Liver (tissue), 9 donors: ENCODE data around the gene ZSCAN31. TPM values are rescaled to one million over a fixed set of nuclear protein-coding genes. Genes with fewer than 3 reads are reported as not detected.
A peak's percentile ranks its signal among the peaks of the same experiment; 100 is the strongest.

Experiments used
- DNase-seq: peaks from one replicate; pipeline ENCODE4 v3.0.0-alpha.2; 2017; ENCODE audit warnings: low spot score
- H3K27ac ChIP-seq, 2 donors: one replicate each; pipeline ENCODE4 v1.7.0; 2013; ENCODE audit warnings: inconsistent platforms in 2 of 2, low read length in 2 of 2, control low read depth in 1 of 2, low read depth in 1 of 2, mild to moderate bottlenecking in 1 of 2
- H3K27me3 ChIP-seq, 4 donors: one replicate each; pipeline versions ENCODE4 v1.6.1 to v1.7.0; 2013; ENCODE audit warnings: low read length in 3 of 4, inconsistent platforms in 1 of 4, mild to moderate bottlenecking in 1 of 4, moderate library complexity in 1 of 4; ENCODE audit not compliant: control insufficient read depth in 4 of 4, insufficient read depth in 4 of 4
- H3K36me3 ChIP-seq, 4 donors: one replicate each; pipeline versions ENCODE4 v1.6.1 to v1.7.0; 2013; ENCODE audit warnings: low read length in 3 of 4, mild to moderate bottlenecking in 3 of 4, low read depth in 1 of 4, moderate library complexity in 1 of 4; ENCODE audit not compliant: control insufficient read depth in 4 of 4, insufficient read depth in 3 of 4
- H3K4me1 ChIP-seq, 4 donors: one replicate each; pipeline versions ENCODE4 v1.6.1 to v1.7.0; 2013; ENCODE audit warnings: low read length in 3 of 4, mild to moderate bottlenecking in 3 of 4, moderate library complexity in 1 of 4; ENCODE audit not compliant: control insufficient read depth in 4 of 4, insufficient read depth in 4 of 4
- H3K4me3 ChIP-seq, 3 donors: one replicate each; pipeline versions ENCODE4 v1.6.1 to v1.7.0; 2013; ENCODE audit warnings: low read length in 3 of 3, control low read depth in 1 of 3, low read depth in 1 of 3, mild to moderate bottlenecking in 1 of 3
- H3K9ac ChIP-seq, 2 donors: one replicate each; pipeline ENCODE4 v1.7.0; 2013; ENCODE audit warnings: low read length in 2 of 2, mild to moderate bottlenecking in 2 of 2, moderate library complexity in 2 of 2, control low read depth in 1 of 2, low read depth in 1 of 2
- H3K9me3 ChIP-seq, 4 donors: one replicate each; pipeline versions ENCODE4 v1.6.1 to v1.7.0; 2013; ENCODE audit warnings: low read length in 3 of 4; ENCODE audit not compliant: control insufficient read depth in 4 of 4
- EGR1 ChIP-seq, 2 donors: IDR thresholded peaks; 2 replicates each; pipeline ENCODE4 v1.6.1; 2016 to 2018; ENCODE audit warnings: antibody characterized with exemption in 2 of 2, low read depth in 2 of 2
- FOXA1 ChIP-seq: IDR thresholded peaks from 2 replicates; pipeline ENCODE4 v1.6.1; 2016; ENCODE audit warnings: antibody characterized with exemption
- FOXA2 ChIP-seq: IDR thresholded peaks from 2 replicates; pipeline ENCODE4 v1.6.1; 2016; ENCODE audit warnings: antibody characterized with exemption
- GABPA ChIP-seq, 2 donors: IDR thresholded peaks in 1 of 2; conservative IDR thresholded peaks in 1 of 2; 2 replicates each; pipeline ENCODE4 v1.6.1; 2016; ENCODE audit warnings: antibody characterized with exemption in 2 of 2, mild to moderate bottlenecking in 1 of 2, moderate library complexity in 1 of 2
- HNF4A ChIP-seq, 2 donors: conservative IDR thresholded peaks; 2 replicates each; pipeline ENCODE4 v1.6.1; 2016; ENCODE audit warnings: antibody characterized with exemption in 2 of 2, mild to moderate bottlenecking in 2 of 2
- HNF4G ChIP-seq: IDR thresholded peaks from 2 replicates; pipeline ENCODE4 v1.6.1; 2016; ENCODE audit warnings: antibody characterized with exemption
- JUND ChIP-seq, 2 donors: IDR thresholded peaks; 2 replicates each; pipeline ENCODE4 v1.6.1; 2016; ENCODE audit warnings: antibody characterized with exemption in 2 of 2
- NR2F2 ChIP-seq: IDR thresholded peaks from 2 replicates; pipeline ENCODE4 v1.6.1; 2016; ENCODE audit warnings: antibody characterized with exemption
- RAD21 ChIP-seq, 2 donors: IDR thresholded peaks; 2 replicates each; pipeline ENCODE4 v1.6.1; 2016; ENCODE audit warnings: antibody characterized with exemption in 2 of 2, mild to moderate bottlenecking in 2 of 2
- REST ChIP-seq: IDR thresholded peaks from 2 replicates; pipeline ENCODE4 v1.6.1; 2016; ENCODE audit warnings: antibody characterized with exemption, mild to moderate bottlenecking
- RXRA ChIP-seq, 2 donors: IDR thresholded peaks; 2 replicates each; pipeline ENCODE4 v1.6.1; 2017 to 2018; ENCODE audit warnings: antibody characterized with exemption in 2 of 2, mild to moderate bottlenecking in 1 of 2
- SP1 ChIP-seq: IDR thresholded peaks from 2 replicates; pipeline ENCODE4 v1.6.1; 2018; ENCODE audit warnings: antibody characterized with exemption, mild to moderate bottlenecking
- TAF1 ChIP-seq: conservative IDR thresholded peaks from 2 replicates; pipeline ENCODE4 v1.6.1; 2016; ENCODE audit warnings: antibody characterized with exemption, mild to moderate bottlenecking
- WGBS: extraction: QIAGEN DNeasy Blood & Tissue Kit; methylation state at CpG from one replicate; pipeline ENCODE4 v1.1.7; 2013; 5-methylcytosine and 5-hydroxymethylcytosine counted together
- polyA plus RNA-seq, 2 donors: library from polyadenylated mRNA; stranded (reverse) in 1 of 2; unstranded in 1 of 2; fragments of 200-250 nt in 1 of 2; fragments of >200 nt in 1 of 2; fragmentation: Nextera tagmentation in 1 of 2; extraction: Ambion mirVana in 1 of 2; gene quantifications; one replicate each; pipeline versions ENCODE4 v1.2.1 to v1.2.3, GENCODE V29; 2013 to 2015
- total RNA-seq, 2 donors: library from RNA; depleted of rRNA; stranded (reverse); fragments of >200 nt; gene quantifications; one replicate each; pipeline ENCODE4 v1.2.3, GENCODE V29; 2014
- TF ChIP-seq, protein P1 (sequence below): IDR thresholded peaks from 2 replicates; pipeline ENCODE4 v1.6.1; 2016; ENCODE audit warnings: antibody characterized with exemption
- TF ChIP-seq, protein P2 (sequence below): IDR thresholded peaks from 2 replicates; pipeline ENCODE4 v1.6.1; 2016; ENCODE audit warnings: antibody characterized with exemption
- TF ChIP-seq, protein P3 (sequence below): IDR thresholded peaks from 2 replicates; pipeline ENCODE4 v1.6.1; 2016; ENCODE audit warnings: antibody characterized with exemption
- donor health status: healthy.
- donor health status: healthy.
- donor health status: healthy.
- donor health status: healthy.
- donor health status: healthy.

Gene ZSCAN31
- total and polyA plus RNA-seq, 4 donors: 3.3 to 10.2 (median 3.7) TPM

DNA sequence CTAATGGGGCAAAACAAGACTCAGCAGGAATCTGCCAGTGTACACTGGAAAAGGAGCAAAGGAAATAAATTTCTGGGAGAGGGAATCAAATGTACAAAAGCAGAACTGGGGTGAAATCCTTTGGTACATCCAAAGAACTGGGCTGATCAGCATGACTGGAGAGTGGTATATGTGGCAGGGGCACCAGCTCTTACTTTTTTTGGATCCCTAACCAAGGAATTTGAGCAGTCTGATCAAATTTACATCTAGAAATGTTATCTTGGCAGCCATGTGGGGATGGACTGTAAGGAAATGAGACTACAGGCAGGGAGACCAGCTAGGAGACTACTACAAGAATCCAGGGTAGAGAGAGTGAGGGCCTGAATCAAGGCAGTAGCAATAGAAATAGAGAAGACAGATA is 1.2 kb upstream of the ZSCAN31 start (continued):
- TF ChIP-seq, protein P1, sequence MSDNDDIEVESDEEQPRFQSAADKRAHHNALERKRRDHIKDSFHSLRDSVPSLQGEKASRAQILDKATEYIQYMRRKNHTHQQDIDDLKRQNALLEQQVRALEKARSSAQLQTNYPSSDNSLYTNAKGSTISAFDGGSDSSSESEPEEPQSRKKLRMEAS: no peak
- no peak for TF ChIP-seq HNF4G

- H3K27me3 ChIP-seq: no peaks in the 10 kb centered on the region
- H3K9me3 ChIP-seq: no peaks in the 10 kb centered on the region
- H3K9ac ChIP-seq: peak overlapping the region; percentile 87 to 98
- H3K36me3 ChIP-seq: no peaks in the 10 kb centered on the region
- peak in 1 of 2 donors; percentile 37 for TF ChIP-seq GABPA (IDR thresholded peaks at IDR 0.05 in 1 of 2, conservative IDR thresholded peaks at IDR 0.05 in 1 of 2)
- TF ChIP-seq, protein P1: no peak
- no peak for TF ChIP-seq HNF4G
- TF ChIP-seq RAD21 (IDR thresholded peaks at IDR 0.05): peak in 1 of 2 donors; percentile 2
- peak overlapping the region; percentile 68 to 87 (median 86) for H3K4me3 ChIP-seq
- H3K27ac ChIP-seq: peak overlapping the region; percentile 92 to 97
- DNase-seq: peak; percentile 55
- 13% methylated on average over 24 of the region's 24 CpGs for WGBS
- H3K4me1 ChIP-seq: peaks cover 1 to 14% (median 4%) of the 10 kb centered on the region in 4 donors
Measured at GRCh38 chr6:28336284-28337120, 554 bp upstream of the ZSCAN31 start.

GRCh38 chr6:28335040-28335563 is 846 bp downstream of the ZSCAN31 start:
- Histone ChIP-seq H3K27me3 (no peaks in the 10 kb centered on the region), H3K27ac (peak overlapping the region; percentile 92 to 97), H3K4me1 (peaks cover 1 to 14% (median 4%) of the 10 kb centered on the region in 4 donors), H3K9me3 (no peaks in the 10 kb centered on the region), H3K36me3 (no peaks in the 10 kb centered on the region), H3K9ac (peak overlapping the region; percentile 85 to 87), H3K4me3 (peak overlapping the region; percentile 16 to 86 (median 68))
- TF ChIP-seq NR2F2 (no peak), SP1 (peak; percentile 66), EGR1 (IDR thresholded peaks at IDR 0.05; ENCODE audit: low read depth in 2 of 2) (peak in 1 of 2 donors; percentile 12)
- 31% methylated on average over 12 of the region's 12 CpGs for WGBS
- DNase-seq: no peak

DNA sequence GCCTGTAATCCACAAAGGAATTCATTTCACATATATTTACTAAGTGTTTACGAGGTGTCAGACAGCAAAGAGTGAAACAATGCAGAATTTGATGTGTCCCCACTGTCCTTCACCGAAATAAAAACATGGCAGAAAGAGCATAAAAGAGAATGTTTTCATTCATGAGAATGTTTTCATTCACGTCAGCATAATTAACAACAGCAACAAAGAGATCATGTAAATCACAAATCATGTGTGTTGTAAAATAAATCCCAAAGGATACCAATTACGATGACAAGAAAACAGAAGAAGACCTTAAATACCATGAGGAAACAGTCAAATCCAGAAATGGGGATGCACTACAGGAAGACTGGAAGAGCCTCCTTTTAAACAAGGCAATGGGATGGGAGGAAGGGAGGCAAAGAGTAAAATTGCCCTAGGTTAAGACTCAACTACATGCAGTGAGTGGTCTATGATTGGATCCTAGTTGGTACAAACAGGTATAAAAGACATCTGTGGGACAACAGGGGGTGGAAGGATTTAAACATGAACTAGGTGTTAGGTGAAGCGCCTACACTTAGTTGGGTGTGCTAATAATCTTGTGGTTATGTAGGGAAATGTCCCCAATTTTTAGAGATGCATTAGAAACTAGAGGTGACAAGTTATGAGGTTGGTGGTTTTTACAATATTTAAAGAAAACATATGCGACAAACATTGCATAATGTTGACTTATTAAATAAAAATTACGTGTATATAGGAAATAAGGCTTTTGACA is 1.5 kb downstream of the ZSCAN31 start:
- Histone ChIP-seq H3K27me3 (no peaks in the 10 kb centered on the region), H3K36me3 (peaks cover 0 to 3% (median 0%) of the 10 kb centered on the region in 4 donors), H3K27ac (peak overlapping the region; percentile 92 to 97), H3K9me3 (peaks cover 0 to 4% (median 1%) of the 10 kb centered on the region in 4 donors), H3K9ac (no peak overlapping the region), H3K4me1 (peaks cover 1 to 14% (median 4%) of the 10 kb centered on the region in 4 donors), H3K4me3 (no peak overlapping the region)
- WGBS: 87% methylated on average over 7 of the region's 7 CpGs
- no peak for DNase-seq
- TF ChIP-seq SP1 (no peak), RAD21 (IDR thresholded peaks at IDR 0.05) (no peak), EGR1 (IDR thresholded peaks at IDR 0.05; ENCODE audit: low read depth in 2 of 2) (no peak), HNF4A (conservative IDR thresholded peaks at IDR 0.05) (no peak), FOXA1 (no peak), JUND (IDR thresholded peaks at IDR 0.05) (no peak), RXRA (IDR thresholded peaks at IDR 0.05) (no peak), FOXA2 (no peak), TAF1 (no peak), GABPA (IDR thresholded peaks at IDR 0.05 in 1 of 2, conservative IDR thresholded peaks at IDR 0.05 in 1 of 2) (no peak), REST (no peak)
- TF ChIP-seq, protein P2, sequence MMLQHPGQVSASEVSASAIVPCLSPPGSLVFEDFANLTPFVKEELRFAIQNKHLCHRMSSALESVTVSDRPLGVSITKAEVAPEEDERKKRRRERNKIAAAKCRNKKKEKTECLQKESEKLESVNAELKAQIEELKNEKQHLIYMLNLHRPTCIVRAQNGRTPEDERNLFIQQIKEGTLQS: no peak
- TF ChIP-seq, protein P3, sequence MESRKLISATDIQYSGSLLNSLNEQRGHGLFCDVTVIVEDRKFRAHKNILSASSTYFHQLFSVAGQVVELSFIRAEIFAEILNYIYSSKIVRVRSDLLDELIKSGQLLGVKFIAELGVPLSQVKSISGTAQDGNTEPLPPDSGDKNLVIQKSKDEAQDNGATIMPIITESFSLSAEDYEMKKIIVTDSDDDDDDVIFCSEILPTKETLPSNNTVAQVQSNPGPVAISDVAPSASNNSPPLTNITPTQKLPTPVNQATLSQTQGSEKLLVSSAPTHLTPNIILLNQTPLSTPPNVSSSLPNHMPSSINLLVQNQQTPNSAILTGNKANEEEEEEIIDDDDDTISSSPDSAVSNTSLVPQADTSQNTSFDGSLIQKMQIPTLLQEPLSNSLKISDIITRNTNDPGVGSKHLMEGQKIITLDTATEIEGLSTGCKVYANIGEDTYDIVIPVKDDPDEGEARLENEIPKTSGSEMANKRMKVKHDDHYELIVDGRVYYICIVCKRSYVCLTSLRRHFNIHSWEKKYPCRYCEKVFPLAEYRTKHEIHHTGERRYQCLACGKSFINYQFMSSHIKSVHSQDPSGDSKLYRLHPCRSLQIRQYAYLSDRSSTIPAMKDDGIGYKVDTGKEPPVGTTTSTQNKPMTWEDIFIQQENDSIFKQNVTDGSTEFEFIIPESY: no peak
